GM18867 (cell line): ENCODE data around the gene YY1.

ENCODE experiments used
- ATAC-seq: cut with Tn5 transposase; IDR thresholded peaks from one replicate; pipeline ENCODE4 v1.9.1; 2021; ENCODE audit warnings: mild to moderate bottlenecking, moderate library complexity; ENCODE audit not compliant: unreplicated experiment

YY1 gene

DNA sequence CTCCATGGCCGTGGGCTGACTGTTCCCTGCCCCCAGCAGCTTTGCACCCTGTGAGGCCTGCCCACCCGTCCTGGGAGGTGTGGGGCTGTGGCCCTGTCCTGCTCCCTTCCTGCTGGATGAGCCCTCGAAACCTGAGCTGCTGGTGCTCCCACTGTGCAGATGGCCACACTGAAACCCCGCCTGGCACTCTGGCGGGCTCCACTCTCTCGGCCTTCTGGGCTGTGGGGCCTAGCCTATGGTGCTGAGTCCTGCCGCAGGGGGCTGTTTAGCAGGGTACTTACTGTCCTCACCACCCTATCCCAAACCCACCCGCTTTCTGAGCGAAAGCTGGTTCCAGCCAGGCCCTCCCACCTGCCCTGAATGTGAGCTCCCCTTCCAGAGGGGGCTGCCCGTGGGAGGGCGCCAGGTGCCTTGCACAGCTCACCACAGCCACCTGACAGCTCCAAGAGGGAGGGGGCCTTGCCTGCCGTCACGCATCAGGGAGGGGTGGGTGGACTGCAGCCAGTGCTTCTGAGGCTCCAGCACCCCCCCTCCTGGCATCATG is 91.5 kb downstream of the YY1 start:
- ATAC-seq: no peak

- no peak for ATAC-seq
Observed at GRCh38 chr14:100332071-100332639, 93.2 kb downstream of the YY1 start.
